WERI-Rb-1 (cell line): ENCODE measurements around the gene KIAA1217.

Source experiments
- DNase-seq: peaks from one replicate; pipeline ENCODE4 v3.0.0-alpha.2; 2020
- H3K27ac ChIP-seq: fragments of 250-450 bp; sonication (Bioruptor Pico); 2 replicates; pipeline ENCODE4 v1.5.1; 2020; ENCODE audit warnings: mild to moderate bottlenecking, moderate library complexity
- H3K27me3 ChIP-seq: fragments of 250-450 bp; sonication (Bioruptor Pico); 2 replicates; pipeline ENCODE4 v1.5.1; 2021; ENCODE audit warnings: mild to moderate bottlenecking, low read depth, moderate library complexity; ENCODE audit not compliant: insufficient read depth, severe bottlenecking
- H3K36me3 ChIP-seq: fragments of 250-450 bp; sonication (Bioruptor Pico); 2 replicates; pipeline ENCODE4 v1.5.1; 2020; ENCODE audit warnings: mild to moderate bottlenecking, moderate library complexity
- H3K4me3 ChIP-seq: 2 replicates; pipeline ENCODE4 v1.5.1; 2011; ENCODE audit warnings: low read depth, mild to moderate bottlenecking, control low read depth, low read length
- H3K9me3 ChIP-seq: fragments of 250-450 bp; sonication (Bioruptor Pico); 2 replicates; pipeline ENCODE4 v1.5.1; 2021; ENCODE audit warnings: mild to moderate bottlenecking, moderate library complexity; ENCODE audit not compliant: severe bottlenecking
- CTCF ChIP-seq: IDR thresholded peaks from 2 replicates; pipeline ENCODE4 v1.5.1; 2011; ENCODE audit warnings: low read depth, mild to moderate bottlenecking, control low read depth, inconsistent platforms, low read length

Gene KIAA1217

DNA sequence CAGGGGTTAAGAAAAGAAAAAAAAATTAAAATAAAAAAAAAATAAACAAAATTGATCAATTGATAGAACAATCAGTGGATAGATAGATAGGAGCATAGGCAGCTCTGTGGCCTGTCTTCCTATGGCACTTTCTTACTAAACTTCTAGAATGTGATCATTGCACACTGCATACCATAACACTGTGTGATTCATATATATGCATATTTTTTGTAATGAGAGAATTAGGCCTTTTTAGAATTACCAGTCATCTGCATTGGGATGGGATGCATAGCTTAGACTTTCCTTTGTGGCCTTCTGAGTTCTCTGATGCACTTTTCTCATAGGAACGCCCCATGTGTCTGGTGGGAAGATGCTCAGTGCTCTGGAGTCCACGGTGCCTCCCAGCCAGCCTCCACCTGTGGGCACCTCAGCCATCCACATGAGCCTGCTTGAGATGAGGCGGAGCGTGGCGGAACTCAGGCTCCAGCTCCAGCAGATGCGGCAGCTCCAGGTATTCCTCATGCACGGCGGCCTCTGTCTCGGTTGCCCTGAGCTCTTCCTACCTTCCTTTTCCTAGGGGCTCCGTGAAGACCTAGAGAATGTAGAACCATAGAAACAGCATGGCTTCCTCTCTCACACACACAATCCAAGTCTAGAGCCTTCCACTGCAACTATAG, 292.2 kb downstream of the KIAA1217 start:
- Histone ChIP-seq H3K36me3 (no peaks in the 10 kb centered on the region), H3K27ac (no peak overlapping the region), H3K9me3 (no peaks in the 10 kb centered on the region), H3K4me3 (no peak overlapping the region), H3K27me3 (no peaks in the 10 kb centered on the region)
- no peak for TF ChIP-seq CTCF
- DNase-seq, result no peak

DNA sequence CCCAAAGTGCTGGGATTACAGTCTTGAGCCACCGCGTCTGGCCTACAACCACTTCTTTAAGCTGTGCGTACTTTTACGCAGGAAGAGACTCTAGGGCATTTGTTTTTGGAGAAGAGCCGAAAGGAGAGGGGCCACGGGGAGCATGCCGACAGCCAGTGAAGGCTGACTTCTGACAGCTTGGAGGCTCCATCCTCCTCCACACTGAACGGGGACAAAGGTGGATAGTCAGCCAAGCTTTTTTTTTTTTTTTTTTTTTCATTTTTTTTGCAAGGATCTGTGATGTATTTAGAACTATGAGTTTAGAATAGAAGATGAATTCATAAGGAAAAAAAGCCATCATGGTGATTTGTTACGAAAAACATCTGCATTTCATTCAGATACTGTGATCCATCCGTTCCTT, 293.1 kb downstream of the KIAA1217 start:
- no peaks in the 10 kb centered on the region for H3K36me3 ChIP-seq
- H3K27ac ChIP-seq, result no peak overlapping the region
- H3K9me3 ChIP-seq, result no peaks in the 10 kb centered on the region
- TF ChIP-seq CTCF, result no peak
- H3K27me3 ChIP-seq, result no peaks in the 10 kb centered on the region
- H3K4me3 ChIP-seq, result no peak overlapping the region
- DNase-seq, result no peak

- Histone ChIP-seq H3K4me3 (no peak overlapping the region), H3K9me3 (no peaks in the 10 kb centered on the region), H3K36me3 (no peaks in the 10 kb centered on the region), H3K27ac (no peak overlapping the region), H3K27me3 (no peaks in the 10 kb centered on the region)
- no peak for DNase-seq
- no peak for TF ChIP-seq CTCF
Observed at GRCh38 chr10:24502801-24503460, 294.0 kb downstream of the KIAA1217 start.

DNA sequence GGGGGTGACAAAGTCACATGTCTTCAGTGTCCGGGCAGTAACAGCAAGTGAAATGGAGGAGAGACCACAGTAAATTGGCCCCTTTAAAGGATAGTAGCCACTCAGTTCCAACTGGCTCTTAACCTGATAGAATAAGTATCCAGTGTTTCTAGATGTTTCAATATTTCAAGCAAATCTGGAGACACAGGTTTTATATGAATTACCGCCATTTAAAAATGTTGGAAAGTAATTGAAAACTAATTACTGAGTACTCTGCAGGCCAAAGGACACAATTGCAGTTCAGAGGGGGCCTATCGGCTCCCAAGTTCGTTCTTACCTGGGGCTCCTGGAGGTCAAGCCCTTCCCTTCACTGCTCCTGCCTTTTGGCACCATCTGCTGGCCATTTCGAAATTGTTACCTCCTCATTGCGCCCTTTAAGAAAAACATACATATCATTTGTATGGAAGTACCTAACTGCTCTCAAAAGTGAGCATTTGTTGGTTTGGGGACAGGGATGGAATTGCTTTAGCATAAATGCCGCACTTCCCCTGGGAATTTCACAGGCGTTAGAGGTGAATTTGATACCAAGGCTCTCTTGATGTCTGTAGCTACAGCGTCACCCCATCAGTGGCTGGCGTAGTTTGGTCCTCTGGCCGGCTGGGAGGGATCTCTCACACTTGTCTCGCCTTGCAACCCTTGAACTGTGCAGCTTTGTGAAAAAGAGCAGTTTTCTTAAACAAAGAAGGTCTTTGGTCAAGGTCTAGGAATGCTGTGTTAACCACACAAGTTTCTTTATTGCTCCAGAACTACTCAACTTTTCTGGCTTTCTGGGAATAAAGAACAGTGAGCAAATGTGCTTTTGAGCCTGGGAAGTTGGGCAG, 294.8 kb downstream of the KIAA1217 start:
- Histone ChIP-seq H3K4me3 (no peak overlapping the region), H3K36me3 (no peaks in the 10 kb centered on the region), H3K9me3 (no peaks in the 10 kb centered on the region), H3K27me3 (no peaks in the 10 kb centered on the region), H3K27ac (no peak overlapping the region)
- peak; percentile 43 for DNase-seq
- TF ChIP-seq CTCF, result peak; percentile 55; the same call in 1 of the 2 replicates

DNA sequence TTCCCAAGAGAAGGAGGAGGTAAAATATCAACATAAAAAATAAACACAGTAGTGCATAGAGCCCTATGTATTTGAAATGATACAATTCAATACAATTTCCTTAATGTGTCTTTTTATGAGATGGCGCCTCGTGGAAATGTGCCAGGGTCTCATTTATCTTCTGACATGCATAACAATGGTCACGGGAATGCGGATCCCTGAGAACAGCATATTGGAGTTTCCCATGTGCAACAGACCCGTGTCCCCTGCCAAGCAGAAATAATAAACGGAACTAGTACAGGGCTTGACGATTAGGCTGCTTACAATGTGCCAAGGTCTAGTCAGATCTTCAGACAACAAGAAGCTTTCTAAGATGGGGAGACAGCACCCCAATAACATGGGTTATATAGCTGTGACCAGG, 296.8 kb downstream of the KIAA1217 start:
- no peaks in the 10 kb centered on the region for H3K36me3 ChIP-seq

More for the DNA sequence above, 296.8 kb downstream of the KIAA1217 start:
- no peaks in the 10 kb centered on the region for H3K27me3 ChIP-seq
- no peak overlapping the region for H3K4me3 ChIP-seq
- H3K27ac ChIP-seq, result no peak overlapping the region
- no peak for DNase-seq
- H3K9me3 ChIP-seq, result no peaks in the 10 kb centered on the region
- TF ChIP-seq CTCF, result no peak
